ENCODE measurements around the gene CEBPZ.
"Not testable (repeated sequence)": the region's sequence is repeated elsewhere in the genome, so short reads cannot be mapped to it uniquely, and the experiment has no call there.

CEBPZ gene

GRCh38 chr2:37215250-37215649, 16.1 kb downstream of the CEBPZ start:
- H3K9me3 ChIP-seq (ENCODE audit: control insufficient read depth, low read length): no peaks in the 10 kb centered on the region
- peaks cover 85% of the 10 kb centered on the region for H3K36me3 ChIP-seq (ENCODE audit: control insufficient read depth, insufficient read depth, low read length)
- WGBS, 2 experiments (ENCODE audit: insufficient coverage in 2 of 2): no CpG with 5 or more reads among the region's 1 CpG
- no peak overlapping the region for H3K27ac ChIP-seq (ENCODE audit: low read depth, low read length, severe bottlenecking)
- no peaks in the 10 kb centered on the region for H3K4me1 ChIP-seq (ENCODE audit: control insufficient read depth, insufficient read depth, low read length, poor library complexity, severe bottlenecking)
- no peak overlapping the region for H3K4me3 ChIP-seq (ENCODE audit: extremely low read depth, insufficient read depth, low read length, poor library complexity, severe bottlenecking)

GRCh38 chr2:37211939-37212338, 19.5 kb downstream of the CEBPZ start:
- H3K4me1 ChIP-seq (ENCODE audit: control insufficient read depth, insufficient read depth, low read length, poor library complexity, severe bottlenecking): no peaks in the 10 kb centered on the region
- 88 to 100% methylated on average over 1 of the region's 3 CpGs for WGBS, 2 experiments (ENCODE audit: insufficient coverage in 2 of 2)
- no peak overlapping the region for H3K27ac ChIP-seq (ENCODE audit: low read depth, low read length, severe bottlenecking)
- peaks cover 89% of the 10 kb centered on the region for H3K36me3 ChIP-seq (ENCODE audit: control insufficient read depth, insufficient read depth, low read length)
- no peak overlapping the region for H3K4me3 ChIP-seq (ENCODE audit: extremely low read depth, insufficient read depth, low read length, poor library complexity, severe bottlenecking)
- peaks cover 4% of the 10 kb centered on the region for H3K9me3 ChIP-seq (ENCODE audit: control insufficient read depth, low read length)

- Histone ChIP-seq H3K9me3 (ENCODE audit: control insufficient read depth, low read length) (peaks cover 4% of the 10 kb centered on the region), H3K4me1 (ENCODE audit: control insufficient read depth, insufficient read depth, low read length, poor library complexity, severe bottlenecking) (no peaks in the 10 kb centered on the region), H3K4me3 (ENCODE audit: extremely low read depth, insufficient read depth, low read length, poor library complexity, severe bottlenecking) (no peak overlapping the region), H3K36me3 (ENCODE audit: control insufficient read depth, insufficient read depth, low read length) (peaks cover 89% of the 10 kb centered on the region), H3K27ac (ENCODE audit: low read depth, low read length, severe bottlenecking) (no peak overlapping the region)
These were observed 20.2 kb downstream of the CEBPZ start for GRCh38 chr2:37211212-37211611.

DNA sequence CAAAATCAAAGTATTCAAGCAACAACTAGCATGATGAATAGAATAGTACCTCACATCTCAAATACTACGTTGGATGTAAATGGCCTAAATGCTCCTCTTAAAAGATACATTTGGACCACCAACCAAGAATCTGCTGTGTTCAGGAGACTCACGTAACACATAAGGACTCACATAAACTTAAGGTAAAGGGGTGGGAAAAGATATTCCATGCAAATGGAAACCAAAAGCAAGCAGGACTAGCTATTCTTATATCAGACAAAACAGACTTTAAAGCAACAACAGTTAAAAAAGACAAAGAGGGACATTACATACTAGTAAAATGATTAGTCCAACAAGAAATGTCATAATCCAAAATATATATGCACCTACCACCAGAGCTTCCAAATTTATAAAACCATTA, 24.6 kb downstream of the CEBPZ start:
- H3K36me3 ChIP-seq (ENCODE audit: control insufficient read depth, insufficient read depth, low read length): peaks cover 95% of the 10 kb centered on the region
- H3K4me1 ChIP-seq (ENCODE audit: control insufficient read depth, insufficient read depth, low read length, poor library complexity, severe bottlenecking); H3K27ac ChIP-seq (ENCODE audit: low read depth, low read length, severe bottlenecking); H3K4me3 ChIP-seq (ENCODE audit: extremely low read depth, insufficient read depth, low read length, poor library complexity, severe bottlenecking): not testable (repeated sequence)
- H3K9me3 ChIP-seq (ENCODE audit: control insufficient read depth, low read length): peaks cover 13% of the 10 kb centered on the region
- 83 to 100% methylated on average over 1 of the region's 2 CpGs for WGBS, 2 experiments (ENCODE audit: insufficient coverage in 2 of 2)

- Histone ChIP-seq H3K4me3 (ENCODE audit: extremely low read depth, insufficient read depth, low read length, poor library complexity, severe bottlenecking) (no peak overlapping the region), H3K9me3 (ENCODE audit: control insufficient read depth, low read length) (peaks cover 13% of the 10 kb centered on the region), H3K36me3 (ENCODE audit: control insufficient read depth, insufficient read depth, low read length) (peaks cover 91% of the 10 kb centered on the region), H3K4me1 (ENCODE audit: control insufficient read depth, insufficient read depth, low read length, poor library complexity, severe bottlenecking) (peaks cover 5% of the 10 kb centered on the region), H3K27ac (ENCODE audit: low read depth, low read length, severe bottlenecking) (no peak overlapping the region)
- WGBS, 2 experiments (ENCODE audit: insufficient coverage in 2 of 2): 38 to 71% methylated on average over 5 of the region's 5 CpGs
These were observed 25.6 kb downstream of the CEBPZ start for GRCh38 chr2:37205689-37206341.

- H3K4me1 ChIP-seq (ENCODE audit: control insufficient read depth, insufficient read depth, low read length, poor library complexity, severe bottlenecking); H3K27ac ChIP-seq (ENCODE audit: low read depth, low read length, severe bottlenecking); H3K4me3 ChIP-seq (ENCODE audit: extremely low read depth, insufficient read depth, low read length, poor library complexity, severe bottlenecking): not testable (repeated sequence)
- WGBS, 2 experiments (ENCODE audit: insufficient coverage in 2 of 2): 77 to 87% methylated on average over 3 to 4 of the region's 8 CpGs
- peaks cover 91% of the 10 kb centered on the region for H3K36me3 ChIP-seq (ENCODE audit: control insufficient read depth, insufficient read depth, low read length)
- H3K9me3 ChIP-seq (ENCODE audit: control insufficient read depth, low read length): peaks cover 13% of the 10 kb centered on the region
These were observed 26.2 kb downstream of the CEBPZ start for GRCh38 chr2:37205071-37205661.

DNA sequence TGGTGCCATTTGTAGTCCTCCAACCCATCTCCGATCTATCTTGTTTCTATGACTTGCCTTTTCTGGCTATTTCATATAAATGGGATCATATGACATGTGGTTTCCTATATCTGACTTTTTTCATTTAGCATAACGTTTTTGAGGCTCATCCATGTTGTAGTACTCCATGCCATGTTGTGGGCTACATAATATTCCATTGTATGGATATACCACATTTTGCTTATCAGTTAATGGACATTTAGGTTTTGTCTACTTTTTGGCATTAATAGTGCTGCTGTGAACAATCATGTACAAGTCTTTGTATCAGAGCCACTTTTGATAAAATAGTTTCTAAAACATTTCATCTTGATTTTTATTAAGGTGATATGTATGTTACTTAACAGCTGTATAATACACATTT, 27.7 kb downstream of the CEBPZ start:
- no CpG with 5 or more reads among the region's 2 CpGs for WGBS, 2 experiments (ENCODE audit: insufficient coverage in 2 of 2)
- H3K4me3 ChIP-seq (ENCODE audit: extremely low read depth, insufficient read depth, low read length, poor library complexity, severe bottlenecking): no peak overlapping the region

DNA sequence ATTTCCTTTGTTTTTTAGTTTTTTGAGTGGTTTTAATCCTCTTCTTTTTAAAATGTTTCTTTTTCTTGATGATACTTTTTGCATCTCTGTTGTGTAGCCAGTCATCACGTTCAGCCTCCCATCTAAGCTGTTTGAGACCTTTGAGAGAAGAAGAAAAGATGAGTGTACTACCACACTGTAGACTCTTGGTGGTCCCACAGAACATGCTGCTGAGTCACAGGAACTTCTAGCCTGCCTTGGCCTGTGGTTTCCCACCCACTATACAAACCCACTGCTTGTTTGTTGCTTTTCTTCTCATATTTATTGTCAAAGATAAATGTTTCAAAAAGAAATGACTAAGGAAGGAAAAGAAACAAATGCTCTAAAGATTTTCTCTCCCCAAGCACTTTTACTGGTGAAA, 29.6 kb downstream of the CEBPZ start:
- WGBS, 2 experiments (ENCODE audit: insufficient coverage in 2 of 2): no CpG with 5 or more reads among the region's 1 CpG
- H3K9me3 ChIP-seq (ENCODE audit: control insufficient read depth, low read length): peaks cover 9% of the 10 kb centered on the region
- H3K4me3 ChIP-seq (ENCODE audit: extremely low read depth, insufficient read depth, low read length, poor library complexity, severe bottlenecking): no peak overlapping the region
- H3K36me3 ChIP-seq (ENCODE audit: control insufficient read depth, insufficient read depth, low read length): peaks cover 62% of the 10 kb centered on the region
- H3K4me1 ChIP-seq (ENCODE audit: control insufficient read depth, insufficient read depth, low read length, poor library complexity, severe bottlenecking): peaks cover 5% of the 10 kb centered on the region
- H3K27ac ChIP-seq (ENCODE audit: low read depth, low read length, severe bottlenecking): no peak overlapping the region

More for the DNA sequence above, 27.7 kb downstream of the CEBPZ start:
- Histone ChIP-seq H3K27ac (ENCODE audit: low read depth, low read length, severe bottlenecking) (no peak overlapping the region), H3K9me3 (ENCODE audit: control insufficient read depth, low read length) (peaks cover 9% of the 10 kb centered on the region), H3K4me1 (ENCODE audit: control insufficient read depth, insufficient read depth, low read length, poor library complexity, severe bottlenecking) (peaks cover 5% of the 10 kb centered on the region), H3K36me3 (ENCODE audit: control insufficient read depth, insufficient read depth, low read length) (peaks cover 81% of the 10 kb centered on the region)

- Histone ChIP-seq H3K36me3 (ENCODE audit: control insufficient read depth, insufficient read depth, low read length) (peaks cover 56% of the 10 kb centered on the region), H3K4me3 (ENCODE audit: extremely low read depth, insufficient read depth, low read length, poor library complexity, severe bottlenecking) (no peak overlapping the region), H3K27ac (ENCODE audit: low read depth, low read length, severe bottlenecking) (no peak overlapping the region), H3K9me3 (ENCODE audit: control insufficient read depth, low read length) (peaks cover 9% of the 10 kb centered on the region), H3K4me1 (ENCODE audit: control insufficient read depth, insufficient read depth, low read length, poor library complexity, severe bottlenecking) (peaks cover 5% of the 10 kb centered on the region)
- no CpG with 5 or more reads among the region's 1 CpG for WGBS, 2 experiments (ENCODE audit: insufficient coverage in 2 of 2)
These were observed 30.2 kb downstream of the CEBPZ start for GRCh38 chr2:37201208-37201607.

DNA sequence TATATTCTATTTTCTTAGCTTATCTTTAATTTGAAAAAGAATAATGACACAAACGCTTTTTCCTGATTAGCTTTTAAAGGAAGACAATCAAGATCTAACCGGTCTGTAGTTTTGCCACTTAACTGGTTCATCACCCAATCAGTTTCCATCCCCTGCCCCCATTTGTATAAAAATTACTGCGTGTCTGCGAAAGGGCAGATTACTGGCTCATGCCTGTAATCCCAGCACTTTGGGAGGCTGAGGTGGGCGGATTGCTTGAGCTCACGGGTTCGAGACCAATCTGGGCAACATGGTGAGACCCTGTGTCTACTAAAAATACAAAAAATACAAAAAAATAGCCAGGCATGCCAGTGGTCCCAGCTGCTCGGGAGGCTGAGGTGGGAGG, 32.7 kb downstream of the CEBPZ start:
- H3K9me3 ChIP-seq (ENCODE audit: control insufficient read depth, low read length): peaks cover 4% of the 10 kb centered on the region
- H3K27ac ChIP-seq (ENCODE audit: low read depth, low read length, severe bottlenecking): no peak overlapping the region
- peaks cover 32% of the 10 kb centered on the region for H3K36me3 ChIP-seq (ENCODE audit: control insufficient read depth, insufficient read depth, low read length)
- H3K4me1 ChIP-seq (ENCODE audit: control insufficient read depth, insufficient read depth, low read length, poor library complexity, severe bottlenecking): no peaks in the 10 kb centered on the region
- H3K4me3 ChIP-seq (ENCODE audit: extremely low read depth, insufficient read depth, low read length, poor library complexity, severe bottlenecking): no peak overlapping the region
- whole genome bisulfite sequencing, 2 experiments (ENCODE audit: insufficient coverage in 2 of 2): 79 to 90% methylated on average over 5 of the region's 8 CpGs

Data from mesodermal cell (in vitro differentiated cells).